VCaP (cell line): ENCODE results near the gene STN1.

Source experiments
- H3K27ac ChIP-seq: fragments of 450-650 bp; 2 replicates; pipeline ENCODE4 v1.5.1; 2017
- CTCF ChIP-seq: fragments of 450-650 bp; conservative IDR thresholded peaks from 2 replicates; pipeline ENCODE4 v1.5.1; 2017; ENCODE audit warnings: mild to moderate bottlenecking, moderate library complexity

Gene STN1

GRCh38 chr10:103934308-103934707, 16.3 kb upstream of the STN1 start:
- TF ChIP-seq CTCF: no peak
- H3K27ac ChIP-seq: peak overlapping the region; percentile 58; the same call in 1 of the 2 replicates

- peak overlapping the region; percentile 58 for H3K27ac ChIP-seq
- TF ChIP-seq CTCF: no peak
These were observed 15.7 kb upstream of the STN1 start for GRCh38 chr10:103933557-103934121.

GRCh38 chr10:103932971-103933370, 15.0 kb upstream of the STN1 start:
- no peak for TF ChIP-seq CTCF
- peak overlapping the region; percentile 58 for H3K27ac ChIP-seq

GRCh38 chr10:103932271-103932670, 14.3 kb upstream of the STN1 start:
- no peak for TF ChIP-seq CTCF

GRCh38 chr10:103931603-103932002, 13.6 kb upstream of the STN1 start:
- TF ChIP-seq CTCF: no peak

More at GRCh38 chr10:103932271-103932670, 14.3 kb upstream of the STN1 start:
- H3K27ac ChIP-seq: peak overlapping the region; percentile 58

GRCh38 chr10:103930881-103931280, 12.9 kb upstream of the STN1 start:
- H3K27ac ChIP-seq: no peak overlapping the region
- no peak for TF ChIP-seq CTCF

More at GRCh38 chr10:103931603-103932002, 13.6 kb upstream of the STN1 start:
- no peak overlapping the region for H3K27ac ChIP-seq

- no peak for TF ChIP-seq CTCF
- H3K27ac ChIP-seq: no peak overlapping the region
These were observed 12.5 kb upstream of the STN1 start for GRCh38 chr10:103930449-103930848.
